ENCODE measurements around the gene ELP2.

GRCh38 chr18:36108196-36108595, 21.5 kb upstream of the ELP2 start:
- TF ChIP-seq, protein P1, sequence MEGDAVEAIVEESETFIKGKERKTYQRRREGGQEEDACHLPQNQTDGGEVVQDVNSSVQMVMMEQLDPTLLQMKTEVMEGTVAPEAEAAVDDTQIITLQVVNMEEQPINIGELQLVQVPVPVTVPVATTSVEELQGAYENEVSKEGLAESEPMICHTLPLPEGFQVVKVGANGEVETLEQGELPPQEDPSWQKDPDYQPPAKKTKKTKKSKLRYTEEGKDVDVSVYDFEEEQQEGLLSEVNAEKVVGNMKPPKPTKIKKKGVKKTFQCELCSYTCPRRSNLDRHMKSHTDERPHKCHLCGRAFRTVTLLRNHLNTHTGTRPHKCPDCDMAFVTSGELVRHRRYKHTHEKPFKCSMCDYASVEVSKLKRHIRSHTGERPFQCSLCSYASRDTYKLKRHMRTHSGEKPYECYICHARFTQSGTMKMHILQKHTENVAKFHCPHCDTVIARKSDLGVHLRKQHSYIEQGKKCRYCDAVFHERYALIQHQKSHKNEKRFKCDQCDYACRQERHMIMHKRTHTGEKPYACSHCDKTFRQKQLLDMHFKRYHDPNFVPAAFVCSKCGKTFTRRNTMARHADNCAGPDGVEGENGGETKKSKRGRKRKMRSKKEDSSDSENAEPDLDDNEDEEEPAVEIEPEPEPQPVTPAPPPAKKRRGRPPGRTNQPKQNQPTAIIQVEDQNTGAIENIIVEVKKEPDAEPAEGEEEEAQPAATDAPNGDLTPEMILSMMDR (IDR thresholded peaks at IDR 0.05) = no peak
- TF ChIP-seq EZH2 (IDR thresholded peaks at IDR 0.05) (no peak), EZH2phosphoT487 (IDR thresholded peaks at IDR 0.05) (no peak)

Data from neural progenitor cell (in vitro differentiated cells).